GM21390 (cell line): ENCODE results near the gene ASCC2.
A peak's percentile ranks its signal among the peaks of the same experiment; 100 is the strongest.
"Not testable (repeated sequence)": the region's sequence is repeated elsewhere in the genome, so short reads cannot be mapped to it uniquely, and the experiment has no call there.

ENCODE experiments used
- ATAC-seq: cut with Tn5 transposase; IDR thresholded peaks from one replicate; pipeline ENCODE4 v1.9.1; 2021; ENCODE audit not compliant: unreplicated experiment

ASCC2 gene

GRCh38 chr22:29859030-29859429 is 21.0 kb upstream of the ASCC2 start:
- ATAC-seq = not testable (repeated sequence)

GRCh38 chr22:29856496-29856895 is 18.4 kb upstream of the ASCC2 start:
- no peak for ATAC-seq

- ATAC-seq = no peak
These were observed 17.6 kb upstream of the ASCC2 start for GRCh38 chr22:29855611-29856181.

- ATAC-seq = no peak
These were observed 16.4 kb upstream of the ASCC2 start for GRCh38 chr22:29854432-29854831.

GRCh38 chr22:29848111-29848510 is 10.0 kb upstream of the ASCC2 start:
- no peak for ATAC-seq

- ATAC-seq = no peak
These were observed 8.2 kb upstream of the ASCC2 start for GRCh38 chr22:29846290-29846689.

- ATAC-seq = no peak
These were observed 4.7 kb upstream of the ASCC2 start for GRCh38 chr22:29842740-29843139.

- ATAC-seq = no peak
These were observed 4.1 kb upstream of the ASCC2 start for GRCh38 chr22:29842172-29842571.

- ATAC-seq = no peak
These were observed 2.4 kb upstream of the ASCC2 start for GRCh38 chr22:29840498-29840897.

GRCh38 chr22:29839039-29839438 is 965 bp upstream of the ASCC2 start:
- ATAC-seq = no peak

GRCh38 chr22:29838599-29838956 is 504 bp upstream of the ASCC2 start:
- ATAC-seq = peak; percentile 5

GRCh38 chr22:29836791-29837370 is 1.2 kb downstream of the ASCC2 start:
- not testable (repeated sequence) for ATAC-seq

- no peak for ATAC-seq
These were observed 4.0 kb downstream of the ASCC2 start for GRCh38 chr22:29834046-29834445.

GRCh38 chr22:29833392-29833965 is 4.6 kb downstream of the ASCC2 start:
- ATAC-seq = no peak

GRCh38 chr22:29831958-29832357 is 6.1 kb downstream of the ASCC2 start:
- no peak for ATAC-seq

- ATAC-seq = no peak
These were observed 6.7 kb downstream of the ASCC2 start for GRCh38 chr22:29831186-29831921.

GRCh38 chr22:29830585-29830984 is 7.5 kb downstream of the ASCC2 start:
- ATAC-seq = no peak

GRCh38 chr22:29827726-29828125 is 10.3 kb downstream of the ASCC2 start:
- not testable (repeated sequence) for ATAC-seq

- no peak for ATAC-seq
These were observed 11.0 kb downstream of the ASCC2 start for GRCh38 chr22:29827091-29827490.

GRCh38 chr22:29825578-29825977 is 12.5 kb downstream of the ASCC2 start:
- no peak for ATAC-seq

GRCh38 chr22:29824677-29825076 is 13.4 kb downstream of the ASCC2 start:
- ATAC-seq = no peak
